Measurements from ENCODE around the gene PGM2L1.

GRCh38 chr11:74366576-74366975 is 31.7 kb downstream of the PGM2L1 start:
- TF ChIP-seq CTCF (IDR thresholded peaks at IDR 0.05) (no peak), REST (IDR thresholded peaks at IDR 0.05; ENCODE audit: insufficient read depth in 1 of 2, low read depth in 2 of 2, low read length in 1 of 2) (no peak), POLR2AphosphoS5 (IDR thresholded peaks at IDR 0.05; ENCODE audit: low read depth, low read length) (no peak)
